GM10266 (cell line): Measurements from ENCODE around the gene AKAP13.

ENCODE experiments used
- DNase-seq: peaks from one replicate; pipeline ENCODE4 v3.0.0; 2012; ENCODE audit errors: extremely low spot score
- CTCF ChIP-seq: IDR thresholded peaks from 2 replicates; pipeline ENCODE4 v1.5.1; 2012; ENCODE audit warnings: mild to moderate bottlenecking, low read depth; ENCODE audit not compliant: control insufficient read depth, insufficient read depth; ENCODE audit errors: missing control alignments

Gene AKAP13

DNA sequence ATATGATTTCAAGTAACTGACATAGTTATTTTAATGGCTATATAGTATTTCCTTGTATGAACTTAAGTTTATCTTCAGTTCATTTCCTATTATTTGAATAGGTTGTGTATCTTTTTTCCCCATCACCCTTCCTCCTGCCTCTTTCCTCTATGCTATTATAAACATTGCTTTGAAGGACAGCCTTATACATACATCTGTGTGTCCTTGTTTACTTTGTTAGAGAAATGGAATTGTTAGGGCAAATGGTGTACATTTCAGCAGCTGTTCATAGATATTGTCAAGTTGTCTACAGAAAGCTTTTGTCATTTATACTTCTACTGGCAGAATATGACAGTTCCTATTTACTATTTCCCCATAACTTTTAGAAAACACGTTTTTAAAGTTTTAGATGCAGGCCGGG is 18.4 kb downstream of the AKAP13 start:
- TF ChIP-seq CTCF: no peak
- DNase-seq: no peak

GRCh38 chr15:85399627-85400026 is 19.2 kb downstream of the AKAP13 start:
- no peak for TF ChIP-seq CTCF
- DNase-seq: no peak

GRCh38 chr15:85400606-85401005 is 20.2 kb downstream of the AKAP13 start:
- DNase-seq: no peak
- no peak for TF ChIP-seq CTCF

- DNase-seq: no peak
- no peak for TF ChIP-seq CTCF
Measured at GRCh38 chr15:85401108-85401774, 20.8 kb downstream of the AKAP13 start.

GRCh38 chr15:85402195-85402881 is 21.9 kb downstream of the AKAP13 start:
- TF ChIP-seq CTCF: no peak
- DNase-seq: no peak

GRCh38 chr15:85403745-85404144 is 23.3 kb downstream of the AKAP13 start:
- DNase-seq: no peak
- TF ChIP-seq CTCF: no peak

GRCh38 chr15:85404176-85404917 is 23.9 kb downstream of the AKAP13 start:
- no peak for DNase-seq
- no peak for TF ChIP-seq CTCF
